ENCODE results near the gene KIF18A. TPM values are rescaled to one million over a fixed set of nuclear protein-coding genes. Genes with fewer than 3 reads are reported as not detected.

KIF18A gene
- total RNA-seq, 4 donors from 2014 or later = 2.9 to 6.6 (median 4.2) TPM

DNA sequence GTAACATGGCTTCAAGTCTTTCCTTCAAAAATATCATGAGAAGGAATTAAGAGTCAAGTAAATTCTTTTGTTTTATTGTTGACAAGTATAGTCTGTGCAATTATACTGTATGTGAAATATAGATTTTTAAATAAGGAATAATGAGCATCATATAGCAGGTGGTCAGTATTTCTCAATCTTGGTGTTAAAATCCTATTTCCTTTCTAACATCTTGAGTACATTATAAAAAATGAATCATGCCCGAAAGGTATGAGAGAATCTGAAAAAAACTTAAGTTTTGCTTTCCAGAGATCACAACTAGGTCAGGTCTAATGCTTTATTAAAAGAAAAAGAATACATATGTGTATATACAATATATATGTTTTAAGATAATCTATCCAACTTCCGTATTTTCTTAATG is 53.1 kb downstream of the KIF18A start:
- TF ChIP-seq EP300 (IDR thresholded peaks at IDR 0.05) = no peak
- TF ChIP-seq POLR2AphosphoS5 (IDR thresholded peaks at IDR 0.05) = no peak
- no peak for TF ChIP-seq CTCF (IDR thresholded peaks at IDR 0.05)
- no peak for TF ChIP-seq POLR2A (IDR thresholded peaks at IDR 0.05)
- 93% methylated on average over 2 of the region's 2 CpGs for WGBS

GRCh38 chr11:28049338-28050216 is 58.4 kb downstream of the KIF18A start:
- no peaks in the 10 kb centered on the region for H3K27me3 ChIP-seq
- DNase-seq (ENCODE audit: low spot score in 2 of 2) = no peak
- H3K4me3 ChIP-seq = no peak overlapping the region
- no peaks in the 10 kb centered on the region for H3K4me1 ChIP-seq
- TF ChIP-seq POLR2A (IDR thresholded peaks at IDR 0.05) (no peak), POLR2AphosphoS5 (IDR thresholded peaks at IDR 0.05) (no peak), CTCF (IDR thresholded peaks at IDR 0.05) (no peak)
- no peaks in the 10 kb centered on the region for H3K9me3 ChIP-seq
- no peak overlapping the region for H3K27ac ChIP-seq
- 60% methylated on average over 5 of the region's 5 CpGs for WGBS
- H3K36me3 ChIP-seq = no peaks in the 10 kb centered on the region

More for the DNA sequence above, 53.1 kb downstream of the KIF18A start:
- Histone ChIP-seq H3K4me3 (no peak overlapping the region), H3K27ac (no peak overlapping the region), H3K27me3 (no peaks in the 10 kb centered on the region), H3K9me3 (no peaks in the 10 kb centered on the region), H3K4me1 (no peaks in the 10 kb centered on the region), H3K36me3 (no peaks in the 10 kb centered on the region)
- no peak for DNase-seq (ENCODE audit: low spot score in 2 of 2)

DNA sequence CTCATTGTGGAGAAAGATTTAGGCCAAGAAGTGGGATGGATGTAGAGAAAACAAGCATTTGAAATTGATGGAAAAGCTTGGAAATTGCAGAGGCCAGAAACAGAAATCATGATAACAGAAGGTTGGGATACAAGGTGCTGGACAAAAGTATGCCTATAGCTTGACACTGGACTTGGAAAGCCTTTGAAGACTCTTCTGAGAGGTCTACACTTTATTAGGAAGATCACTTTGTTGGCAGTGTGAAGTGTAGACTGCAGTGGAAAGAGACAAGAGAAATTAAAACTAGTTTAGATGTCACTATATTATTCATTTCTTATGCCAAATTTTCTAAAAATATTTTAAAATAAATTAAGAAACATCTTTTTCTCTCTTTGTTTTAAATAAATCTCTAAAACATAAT is 59.1 kb downstream of the KIF18A start:
- Histone ChIP-seq H3K4me1 (no peaks in the 10 kb centered on the region), H3K9me3 (no peaks in the 10 kb centered on the region), H3K36me3 (no peaks in the 10 kb centered on the region), H3K27ac (no peak overlapping the region), H3K27me3 (no peaks in the 10 kb centered on the region), H3K4me3 (no peak overlapping the region)
- DNase-seq (ENCODE audit: low spot score in 2 of 2) = no peak
- no peak for TF ChIP-seq CTCF (IDR thresholded peaks at IDR 0.05)
- no peak for TF ChIP-seq POLR2AphosphoS5 (IDR thresholded peaks at IDR 0.05)
- no peak for TF ChIP-seq EP300 (IDR thresholded peaks at IDR 0.05)
- no peak for TF ChIP-seq POLR2A (IDR thresholded peaks at IDR 0.05)

DNA sequence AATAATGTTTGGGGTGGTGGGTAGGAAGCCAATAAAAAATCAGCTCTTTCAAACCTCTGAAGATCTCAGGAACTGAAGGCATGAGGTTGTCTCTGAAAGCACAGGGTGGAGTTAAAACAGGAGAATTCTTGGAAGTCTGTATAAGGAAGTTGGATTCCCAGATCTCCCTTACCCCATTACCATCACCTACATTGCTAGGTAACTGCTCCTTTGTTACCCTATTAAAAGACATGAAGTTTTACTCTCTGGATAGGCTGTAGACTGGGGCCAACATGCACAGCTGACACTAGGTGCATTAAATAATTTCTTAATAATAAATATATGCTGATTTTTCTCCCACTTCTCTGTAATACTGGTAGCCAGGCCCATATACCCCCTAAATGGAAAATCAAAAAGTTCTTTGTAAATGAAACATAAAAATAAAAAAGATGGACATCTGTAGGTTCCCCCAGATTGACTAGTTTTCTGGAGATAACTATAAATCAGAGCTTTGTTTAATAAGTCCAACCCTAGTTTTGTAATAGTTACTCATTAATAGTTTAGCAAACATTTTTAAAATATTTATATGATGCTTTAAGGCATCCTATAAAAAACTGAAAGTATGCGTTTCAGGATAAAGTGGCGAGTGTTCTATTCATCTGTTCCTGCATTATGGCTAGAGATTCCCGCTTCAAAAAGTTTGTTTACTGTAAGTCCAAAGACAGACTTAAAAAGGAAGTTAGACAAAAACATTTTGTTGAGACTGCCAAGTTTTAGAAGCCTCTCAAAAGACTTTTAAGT is 63.8 kb downstream of the KIF18A start:
- no peak for DNase-seq (ENCODE audit: low spot score in 2 of 2)
- WGBS = 69% methylated on average over 3 of the region's 3 CpGs
- Histone ChIP-seq H3K4me1 (no peaks in the 10 kb centered on the region), H3K27ac (no peak overlapping the region), H3K36me3 (no peaks in the 10 kb centered on the region), H3K4me3 (no peak overlapping the region), H3K9me3 (no peaks in the 10 kb centered on the region), H3K27me3 (no peaks in the 10 kb centered on the region)
- TF ChIP-seq POLR2A (IDR thresholded peaks at IDR 0.05) = no peak
- no peak for TF ChIP-seq EP300 (IDR thresholded peaks at IDR 0.05)
- no peak for TF ChIP-seq CTCF (IDR thresholded peaks at IDR 0.05)
- TF ChIP-seq POLR2AphosphoS5 (IDR thresholded peaks at IDR 0.05) = no peak

DNA sequence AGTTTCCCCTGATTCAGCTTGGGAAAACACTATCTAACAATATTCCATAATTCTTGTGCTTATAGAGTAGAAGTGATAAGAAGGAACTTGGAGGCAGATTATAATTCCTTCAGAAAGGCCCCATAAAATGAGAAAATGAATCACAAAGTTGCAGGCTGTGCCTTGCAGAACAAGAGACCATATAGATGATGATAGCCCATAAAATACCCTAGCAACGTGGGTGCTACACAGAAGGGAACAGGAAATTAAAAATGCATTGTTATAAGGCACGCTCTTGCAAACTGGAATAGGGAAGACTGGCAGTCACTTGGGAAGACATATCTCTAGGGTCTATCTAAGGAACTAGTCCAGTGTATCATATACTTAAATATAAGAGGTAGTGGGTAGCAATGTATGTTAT is 67.6 kb downstream of the KIF18A start:
- 82% methylated on average over 2 of the region's 2 CpGs for WGBS
- H3K27ac ChIP-seq = no peak overlapping the region

More for the DNA sequence above, 67.6 kb downstream of the KIF18A start:
- H3K9me3 ChIP-seq = no peaks in the 10 kb centered on the region
- TF ChIP-seq EP300 (IDR thresholded peaks at IDR 0.05) (no peak), POLR2AphosphoS5 (IDR thresholded peaks at IDR 0.05) (no peak), CTCF (IDR thresholded peaks at IDR 0.05) (no peak), POLR2A (IDR thresholded peaks at IDR 0.05) (no peak)
- no peak overlapping the region for H3K4me3 ChIP-seq
- no peaks in the 10 kb centered on the region for H3K4me1 ChIP-seq
- no peaks in the 10 kb centered on the region for H3K27me3 ChIP-seq
- DNase-seq (ENCODE audit: low spot score in 2 of 2) = no peak
- H3K36me3 ChIP-seq = no peaks in the 10 kb centered on the region
